GM23338 (cell line): Measurements from ENCODE around the gene TAC3. TPM values are rescaled to one million over a fixed set of nuclear protein-coding genes. Genes with fewer than 3 reads are reported as not detected.

ENCODE experiments used
- ATAC-seq: fragments of 200-7000 bp; cut with Tn5 transposase; 3 replicates; pipeline ENCODE4 v1.9.1; 2020
- DNase-seq: peaks from one replicate; pipeline ENCODE4 v3.0.0-alpha.2; 2015; ENCODE audit warnings: low spot score
- H2AFZ ChIP-seq: fragments of 200-600 bp; sonication (generic); 2 replicates; pipeline ENCODE4 v1.8.0; 2016; ENCODE audit warnings: antibody characterized with exemption, mild to moderate bottlenecking, moderate library complexity
- H3F3A ChIP-seq: fragments of 200-600 bp; sonication (generic); replicated peaks from 2 replicates; pipeline ENCODE4 v1.8.0; 2017; ENCODE audit warnings: antibody characterized with exemption, mixed run types, low read depth
- H3K27ac ChIP-seq: fragments of 200-600 bp; sonication (generic); 2 replicates; pipeline ENCODE4 v1.6.1; 2016; ENCODE audit warnings: low read depth
- H3K27me3 ChIP-seq: fragments of 200-600 bp; sonication (generic); 2 replicates; pipeline ENCODE4 v1.8.0; 2016; ENCODE audit warnings: mild to moderate bottlenecking, mixed run types, moderate library complexity; ENCODE audit not compliant: insufficient read depth
- H3K36me3 ChIP-seq: fragments of 200-600 bp; sonication (generic); 2 replicates; pipeline ENCODE4 v1.8.0; 2016; ENCODE audit warnings: mild to moderate bottlenecking; ENCODE audit not compliant: insufficient read depth
- H3K4me1 ChIP-seq: fragments of 200-600 bp; sonication (generic); 2 replicates; pipeline ENCODE4 v1.8.0; 2016; ENCODE audit warnings: mild to moderate bottlenecking, moderate library complexity; ENCODE audit not compliant: insufficient read depth
- H3K4me2 ChIP-seq: fragments of 200-600 bp; sonication (generic); 2 replicates; pipeline ENCODE4 v1.7.1; 2017; ENCODE audit warnings: mixed run types
- H3K4me3 ChIP-seq: fragments of 200-600 bp; sonication (generic); 2 replicates; pipeline ENCODE4 v1.6.1; 2016; ENCODE audit warnings: mixed run types
- H3K79me2 ChIP-seq: fragments of 200-600 bp; sonication (generic); replicated peaks from 2 replicates; pipeline ENCODE4 v1.8.0; 2017; ENCODE audit warnings: mild to moderate bottlenecking; ENCODE audit not compliant: insufficient read depth
- H3K9me2 ChIP-seq: fragments of 200-600 bp; sonication (generic); 2 replicates; pipeline ENCODE4 v1.8.0; 2017; ENCODE audit not compliant: insufficient read depth
- H4K20me1 ChIP-seq: fragments of 200-600 bp; sonication (generic); replicated peaks from 2 replicates; pipeline ENCODE4 v1.8.0; 2017; ENCODE audit warnings: mild to moderate bottlenecking; ENCODE audit not compliant: insufficient read depth
- H3K27ac Mint-ChIP-seq: 2 replicates; pipeline ENCODE4 v1.8.0; 2020; ENCODE audit warnings: inconsistent platforms, mild to moderate bottlenecking, moderate library complexity, mixed read lengths
- H3K27me3 Mint-ChIP-seq: 3 replicates; pipeline ENCODE4 v1.8.0; 2022; ENCODE audit warnings: low read depth, mild to moderate bottlenecking, moderate library complexity, mixed read lengths, inconsistent platforms; ENCODE audit not compliant: insufficient read depth, poor library complexity
- H3K36me3 Mint-ChIP-seq: 3 replicates; pipeline ENCODE4 v1.8.0; 2021; ENCODE audit warnings: low read depth, mild to moderate bottlenecking, inconsistent platforms, moderate library complexity, mixed read lengths
- H3K4me1 Mint-ChIP-seq: 3 replicates; pipeline ENCODE4 v1.8.0; 2020; ENCODE audit warnings: mild to moderate bottlenecking, inconsistent platforms, mixed read lengths
- H3K4me3 Mint-ChIP-seq: 3 replicates; pipeline ENCODE4 v1.8.0; 2021; ENCODE audit warnings: moderate library complexity, mild to moderate bottlenecking, inconsistent platforms, mixed read lengths
- H3K9me3 Mint-ChIP-seq: 3 replicates; pipeline ENCODE4 v1.8.0; 2020; ENCODE audit warnings: moderate library complexity, mild to moderate bottlenecking, inconsistent platforms, mixed read lengths
- CREB1 ChIP-seq: fragments of 250-450 bp; sonication (Bioruptor Pico); IDR thresholded peaks from 2 replicates; pipeline ENCODE4 v1.5.0; 2020; ENCODE audit warnings: low read depth, mild to moderate bottlenecking, moderate library complexity
- ETS1 ChIP-seq: IDR thresholded peaks from 2 replicates; pipeline ENCODE4 v1.6.1; 2016; ENCODE audit warnings: antibody characterized with exemption
- EZH2 ChIP-seq: fragments of 200-600 bp; sonication (generic); IDR thresholded peaks from one replicate; pipeline ENCODE4 v1.8.0; 2017; ENCODE audit warnings: antibody characterized with exemption, mild to moderate bottlenecking, low read depth; ENCODE audit not compliant: unreplicated experiment
- EZH2phosphoT487 ChIP-seq: fragments of 200-600 bp; sonication (generic); IDR thresholded peaks from one replicate; pipeline ENCODE4 v1.8.1; 2018; ENCODE audit warnings: antibody characterized with exemption; ENCODE audit not compliant: unreplicated experiment
- NANOG ChIP-seq: IDR thresholded peaks from 2 replicates; pipeline ENCODE4 v1.6.1; 2016; ENCODE audit warnings: antibody characterized with exemption, borderline replicate concordance
- POLR2AphosphoS5 ChIP-seq: IDR thresholded peaks from 2 replicates; pipeline ENCODE4 v1.6.1; 2016; ENCODE audit warnings: antibody characterized with exemption, low read depth
- STAT1 ChIP-seq: IDR thresholded peaks from one replicate; pipeline ENCODE4 v1.6.1; 2016; ENCODE audit warnings: antibody characterized with exemption; ENCODE audit not compliant: unreplicated experiment
- polyA plus RNA-seq: library from polyadenylated mRNA; unstranded; fragments of >200 nt; fragmentation: Nextera tagmentation; extraction: Ambion mirVana; gene quantifications from 2 replicates; pipeline ENCODE4 v1.2.1, GENCODE V29; 2016
- total RNA-seq: library from RNA; depleted of rRNA; stranded (reverse); fragments of >200 nt; shearing (Covaris generic); gene quantifications from 2 replicates; pipeline ENCODE4 v1.2.3, GENCODE V29; 2014
- TF ChIP-seq, protein P1 (sequence below): fragments of 250-450 bp; sonication (Bioruptor Pico); IDR thresholded peaks from 2 replicates; pipeline ENCODE4 v1.5.0; 2020; ENCODE audit warnings: mild to moderate bottlenecking, moderate library complexity

Gene TAC3
- total and polyA plus RNA-seq, 2 experiments from 2014 or later = 11.9 to 35.1 TPM

DNA sequence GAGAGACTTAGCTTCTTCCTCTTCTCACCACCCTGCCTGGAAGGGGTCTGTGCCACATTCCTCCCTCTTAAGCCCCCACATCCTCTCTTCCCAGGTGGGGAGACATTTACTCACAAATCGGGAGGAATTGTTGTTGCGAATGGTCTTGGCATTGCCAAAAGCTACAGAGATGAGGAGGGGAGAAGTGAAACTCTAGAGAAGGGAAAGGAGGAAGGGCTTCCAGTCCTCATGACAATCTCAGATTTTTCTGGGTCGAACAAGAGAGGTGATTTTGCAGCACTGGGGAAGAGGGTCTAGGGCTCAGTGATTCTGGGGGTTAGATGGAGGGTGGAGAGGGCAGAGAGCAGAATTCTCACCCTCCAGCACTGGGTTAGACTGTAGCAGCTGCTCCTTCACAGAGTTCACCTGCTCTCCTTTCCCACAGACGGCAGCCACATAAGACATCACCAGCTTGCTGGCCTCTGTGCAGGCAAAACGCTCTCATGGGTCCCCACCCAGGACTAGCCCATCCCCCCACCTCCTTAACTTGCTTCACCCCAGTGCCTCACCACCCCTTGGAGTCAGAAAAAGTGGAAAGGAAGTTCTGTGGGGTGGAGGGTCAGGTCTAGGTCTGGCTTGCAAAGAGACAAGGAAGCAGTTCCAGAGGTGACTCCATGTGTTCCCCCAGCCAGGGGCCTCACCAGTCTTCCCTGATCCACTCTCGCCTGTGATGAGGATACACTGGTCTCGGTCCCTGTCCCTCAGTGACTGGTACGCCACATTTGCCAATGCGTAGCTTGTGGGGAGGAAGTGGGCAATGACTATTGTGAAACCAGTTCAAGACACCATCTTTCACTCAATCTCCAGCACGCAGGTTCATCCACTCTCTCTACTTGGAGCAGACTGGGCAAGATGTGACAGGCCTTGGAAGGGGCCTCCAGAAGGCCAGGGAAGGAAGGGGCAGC, 30.9 kb upstream of the TAC3 start:
- Histone ChIP-seq H3K36me3 (no peaks in the 10 kb centered on the region), H3F3A (0 out of 2 replicates have a peak, but pooled peaks cover 2% of the 10 kb centered on the region), H3K9me2 (no peaks in the 10 kb centered on the region; the same call in 1 of the 2 replicates), H3K4me3 (no peak overlapping the region), H3K4me1 (no peaks in the 10 kb centered on the region), H3K4me2 (no peak overlapping the region), H4K20me1 (no peaks in the 10 kb centered on the region), H2AFZ (no peak overlapping the region), H3K27ac (no peak overlapping the region), H3K79me2 (no peaks in the 10 kb centered on the region), H3K27me3 (no peaks in the 10 kb centered on the region)
- Mint-ChIP-seq H3K27ac (no peak overlapping the region), H3K9me3 (no peaks in the 10 kb centered on the region), H3K36me3 (no peaks in the 10 kb centered on the region), H3K27me3 (peaks cover 5% of the 10 kb centered on the region), H3K4me3 (no peak overlapping the region), H3K4me1 (peaks cover 2% of the 10 kb centered on the region; the same call in 1 of the 3 replicates)
- TF ChIP-seq EZH2phosphoT487 = no peak
- TF ChIP-seq NANOG = no peak
- TF ChIP-seq CREB1 = no peak
- no peak for TF ChIP-seq POLR2AphosphoS5
- TF ChIP-seq ETS1 = no peak
- no peak for TF ChIP-seq EZH2
- no peak for TF ChIP-seq STAT1
- TF ChIP-seq, protein P1, sequence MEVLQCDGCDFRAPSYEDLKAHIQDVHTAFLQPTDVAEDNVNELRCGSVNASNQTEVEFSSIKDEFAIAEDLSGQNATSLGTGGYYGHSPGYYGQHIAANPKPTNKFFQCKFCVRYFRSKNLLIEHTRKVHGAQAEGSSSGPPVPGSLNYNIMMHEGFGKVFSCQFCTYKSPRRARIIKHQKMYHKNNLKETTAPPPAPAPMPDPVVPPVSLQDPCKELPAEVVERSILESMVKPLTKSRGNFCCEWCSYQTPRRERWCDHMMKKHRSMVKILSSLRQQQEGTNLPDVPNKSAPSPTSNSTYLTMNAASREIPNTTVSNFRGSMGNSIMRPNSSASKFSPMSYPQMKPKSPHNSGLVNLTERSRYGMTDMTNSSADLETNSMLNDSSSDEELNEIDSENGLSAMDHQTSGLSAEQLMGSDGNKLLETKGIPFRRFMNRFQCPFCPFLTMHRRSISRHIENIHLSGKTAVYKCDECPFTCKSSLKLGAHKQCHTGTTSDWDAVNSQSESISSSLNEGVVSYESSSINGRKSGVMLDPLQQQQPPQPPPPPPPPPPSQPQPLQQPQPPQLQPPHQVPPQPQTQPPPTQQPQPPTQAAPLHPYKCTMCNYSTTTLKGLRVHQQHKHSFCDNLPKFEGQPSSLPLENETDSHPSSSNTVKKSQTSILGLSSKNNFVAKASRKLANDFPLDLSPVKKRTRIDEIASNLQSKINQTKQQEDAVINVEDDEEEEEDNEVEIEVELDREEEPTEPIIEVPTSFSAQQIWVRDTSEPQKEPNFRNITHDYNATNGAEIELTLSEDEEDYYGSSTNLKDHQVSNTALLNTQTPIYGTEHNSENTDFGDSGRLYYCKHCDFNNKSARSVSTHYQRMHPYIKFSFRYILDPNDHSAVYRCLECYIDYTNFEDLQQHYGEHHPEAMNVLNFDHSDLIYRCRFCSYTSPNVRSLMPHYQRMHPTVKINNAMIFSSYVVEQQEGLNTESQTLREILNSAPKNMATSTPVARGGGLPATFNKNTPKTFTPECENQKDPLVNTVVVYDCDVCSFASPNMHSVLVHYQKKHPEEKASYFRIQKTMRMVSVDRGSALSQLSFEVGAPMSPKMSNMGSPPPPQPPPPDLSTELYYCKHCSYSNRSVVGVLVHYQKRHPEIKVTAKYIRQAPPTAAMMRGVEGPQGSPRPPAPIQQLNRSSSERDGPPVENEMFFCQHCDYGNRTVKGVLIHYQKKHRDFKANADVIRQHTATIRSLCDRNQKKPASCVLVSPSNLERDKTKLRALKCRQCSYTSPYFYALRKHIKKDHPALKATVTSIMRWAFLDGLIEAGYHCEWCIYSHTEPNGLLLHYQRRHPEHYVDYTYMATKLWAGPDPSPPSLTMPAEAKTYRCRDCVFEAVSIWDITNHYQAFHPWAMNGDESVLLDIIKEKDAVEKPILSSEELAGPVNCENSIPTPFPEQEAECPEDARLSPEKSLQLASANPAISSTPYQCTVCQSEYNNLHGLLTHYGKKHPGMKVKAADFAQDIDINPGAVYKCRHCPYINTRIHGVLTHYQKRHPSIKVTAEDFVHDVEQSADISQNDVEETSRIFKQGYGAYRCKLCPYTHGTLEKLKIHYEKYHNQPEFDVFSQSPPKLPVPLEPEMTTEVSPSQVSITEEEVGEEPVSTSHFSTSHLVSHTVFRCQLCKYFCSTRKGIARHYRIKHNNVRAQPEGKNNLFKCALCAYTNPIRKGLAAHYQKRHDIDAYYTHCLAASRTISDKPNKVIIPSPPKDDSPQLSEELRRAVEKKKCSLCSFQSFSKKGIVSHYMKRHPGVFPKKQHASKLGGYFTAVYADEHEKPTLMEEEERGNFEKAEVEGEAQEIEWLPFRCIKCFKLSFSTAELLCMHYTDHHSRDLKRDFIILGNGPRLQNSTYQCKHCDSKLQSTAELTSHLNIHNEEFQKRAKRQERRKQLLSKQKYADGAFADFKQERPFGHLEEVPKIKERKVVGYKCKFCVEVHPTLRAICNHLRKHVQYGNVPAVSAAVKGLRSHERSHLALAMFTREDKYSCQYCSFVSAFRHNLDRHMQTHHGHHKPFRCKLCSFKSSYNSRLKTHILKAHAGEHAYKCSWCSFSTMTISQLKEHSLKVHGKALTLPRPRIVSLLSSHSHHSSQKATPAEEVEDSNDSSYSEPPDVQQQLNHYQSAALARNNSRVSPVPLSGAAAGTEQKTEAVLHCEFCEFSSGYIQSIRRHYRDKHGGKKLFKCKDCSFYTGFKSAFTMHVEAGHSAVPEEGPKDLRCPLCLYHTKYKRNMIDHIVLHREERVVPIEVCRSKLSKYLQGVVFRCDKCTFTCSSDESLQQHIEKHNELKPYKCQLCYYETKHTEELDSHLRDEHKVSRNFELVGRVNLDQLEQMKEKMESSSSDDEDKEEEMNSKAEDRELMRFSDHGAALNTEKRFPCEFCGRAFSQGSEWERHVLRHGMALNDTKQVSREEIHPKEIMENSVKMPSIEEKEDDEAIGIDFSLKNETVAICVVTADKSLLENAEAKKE (CRISPR knock-in tag) = no peak
- ATAC-seq (no peak), DNase-seq (no peak)
